ENCODE measurements around the gene ZNHIT3.
A peak's percentile ranks its signal among the peaks of the same experiment; 100 is the strongest.

ZNHIT3 gene

DNA sequence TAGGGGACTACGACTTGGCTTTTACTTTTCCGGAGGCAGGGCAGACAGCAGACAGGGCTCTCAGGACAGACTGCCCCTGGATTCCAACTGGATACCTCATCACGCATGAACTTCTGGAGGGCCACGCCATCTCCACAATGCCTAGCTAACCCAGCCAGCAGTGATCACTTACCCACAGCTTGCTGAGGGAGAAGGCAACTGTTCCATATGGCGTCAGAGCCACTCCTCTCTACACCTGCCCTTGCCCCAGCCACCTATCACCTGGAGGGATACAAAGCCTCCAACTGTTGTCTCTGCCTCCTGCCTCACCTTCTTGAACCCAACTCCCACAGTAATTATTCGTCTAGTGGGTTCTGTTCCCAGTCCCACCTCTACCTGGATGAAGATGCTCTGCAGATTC lies 39.4 kb downstream of the ZNHIT3 start:
- no peak overlapping the region for H3K4me3 ChIP-seq (ENCODE audit: low read depth, low read length)
- DNase-seq (ENCODE audit: low read depth, low spot score): no peak
- in situ Hi-C loops (cut with HindIII; ENCODE audit: low sequenced_read_pairs): no loop called here
- TF ChIP-seq, protein P1, sequence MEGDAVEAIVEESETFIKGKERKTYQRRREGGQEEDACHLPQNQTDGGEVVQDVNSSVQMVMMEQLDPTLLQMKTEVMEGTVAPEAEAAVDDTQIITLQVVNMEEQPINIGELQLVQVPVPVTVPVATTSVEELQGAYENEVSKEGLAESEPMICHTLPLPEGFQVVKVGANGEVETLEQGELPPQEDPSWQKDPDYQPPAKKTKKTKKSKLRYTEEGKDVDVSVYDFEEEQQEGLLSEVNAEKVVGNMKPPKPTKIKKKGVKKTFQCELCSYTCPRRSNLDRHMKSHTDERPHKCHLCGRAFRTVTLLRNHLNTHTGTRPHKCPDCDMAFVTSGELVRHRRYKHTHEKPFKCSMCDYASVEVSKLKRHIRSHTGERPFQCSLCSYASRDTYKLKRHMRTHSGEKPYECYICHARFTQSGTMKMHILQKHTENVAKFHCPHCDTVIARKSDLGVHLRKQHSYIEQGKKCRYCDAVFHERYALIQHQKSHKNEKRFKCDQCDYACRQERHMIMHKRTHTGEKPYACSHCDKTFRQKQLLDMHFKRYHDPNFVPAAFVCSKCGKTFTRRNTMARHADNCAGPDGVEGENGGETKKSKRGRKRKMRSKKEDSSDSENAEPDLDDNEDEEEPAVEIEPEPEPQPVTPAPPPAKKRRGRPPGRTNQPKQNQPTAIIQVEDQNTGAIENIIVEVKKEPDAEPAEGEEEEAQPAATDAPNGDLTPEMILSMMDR (IDR thresholded peaks at IDR 0.05; ENCODE audit: low read depth, low read length): no peak

DNA sequence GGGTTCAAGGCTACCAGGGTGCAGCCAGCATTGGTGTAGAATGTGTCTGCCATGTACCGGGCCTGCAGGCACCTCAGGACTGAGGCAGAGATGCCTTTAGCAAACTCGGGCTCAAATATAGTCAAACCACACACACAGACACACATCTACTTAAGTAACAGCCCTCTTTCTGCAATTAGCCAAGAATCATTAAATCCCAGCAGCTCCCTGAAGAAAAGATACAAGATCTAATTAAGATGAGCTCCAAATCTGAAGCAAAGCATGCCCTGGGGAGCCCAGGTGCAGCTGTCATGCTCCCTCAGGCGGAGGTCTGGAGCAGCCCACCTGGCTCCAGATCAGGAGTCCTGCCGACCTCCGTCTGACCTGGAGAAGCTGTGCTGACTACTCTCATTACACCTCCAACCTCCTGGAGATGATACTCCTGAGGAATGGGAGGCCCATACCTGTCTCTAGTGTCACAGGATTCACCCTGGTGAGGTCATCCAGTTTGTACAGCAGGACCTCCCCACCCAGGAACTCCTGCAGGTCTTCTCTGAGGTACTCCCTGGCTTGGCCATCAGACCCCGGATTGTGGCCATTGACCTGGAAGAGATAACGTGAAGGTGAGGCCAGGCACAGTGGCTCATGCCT lies 41.3 kb downstream of the ZNHIT3 start:
- in situ Hi-C loops (cut with HindIII; ENCODE audit: low sequenced_read_pairs): no loop called here
- H3K4me3 ChIP-seq (ENCODE audit: low read depth, low read length): no peak overlapping the region
- TF ChIP-seq, protein P1 (IDR thresholded peaks at IDR 0.05; ENCODE audit: low read depth, low read length): no peak
- DNase-seq (ENCODE audit: low read depth, low spot score): no peak

DNA sequence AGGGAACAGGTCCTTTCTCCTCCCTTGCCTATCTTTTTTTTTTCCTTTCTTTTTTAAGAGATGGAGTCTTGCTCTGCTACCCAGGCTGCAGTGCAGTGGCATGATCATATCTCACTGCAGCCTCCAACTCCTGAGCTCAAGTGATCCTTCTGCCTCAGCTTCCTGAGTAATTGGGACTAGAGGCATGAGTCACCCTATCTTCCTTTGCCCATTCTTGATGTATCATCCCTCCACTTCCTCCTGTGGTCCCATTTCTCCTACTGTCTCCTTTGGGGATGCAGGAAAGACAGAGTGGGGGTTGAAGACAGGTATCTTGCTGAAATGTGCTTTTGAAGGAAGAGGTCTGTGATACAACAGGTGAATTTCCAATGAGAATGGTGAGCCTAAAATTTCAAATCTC lies 42.6 kb downstream of the ZNHIT3 start:
- in situ Hi-C loops (cut with HindIII; ENCODE audit: low sequenced_read_pairs): no loop called here
- DNase-seq (ENCODE audit: low read depth, low spot score): peak; percentile 22
- H3K4me3 ChIP-seq (ENCODE audit: low read depth, low read length): no peak overlapping the region
- TF ChIP-seq, protein P1 (IDR thresholded peaks at IDR 0.05; ENCODE audit: low read depth, low read length): no peak

DNA sequence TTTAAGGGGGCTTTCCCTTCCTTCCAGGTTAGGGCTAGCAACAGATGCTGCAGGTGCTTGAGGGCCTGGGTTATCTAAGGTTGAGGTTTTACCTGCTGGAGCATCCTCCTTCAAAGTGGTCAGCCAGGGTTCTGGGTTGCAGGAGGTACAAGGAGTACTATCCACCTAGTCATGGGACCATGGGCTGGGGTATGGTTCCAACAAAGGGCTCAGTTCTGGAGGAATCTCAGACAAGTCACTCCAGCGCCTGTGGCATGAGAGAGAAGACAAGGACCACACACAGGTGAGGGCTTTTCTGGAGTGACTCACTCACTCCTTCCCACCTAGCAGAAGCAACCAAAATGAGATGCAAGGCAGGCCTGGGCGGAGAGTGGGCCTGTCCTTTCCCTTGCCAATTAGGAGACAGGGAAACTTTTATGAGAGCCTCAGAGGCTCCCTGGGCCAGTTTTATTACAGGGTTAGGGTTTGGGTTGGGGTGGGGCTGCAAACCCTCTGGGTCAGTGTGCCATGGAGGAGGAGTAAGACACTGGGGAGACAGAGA lies 46.0 kb downstream of the ZNHIT3 start:
- no peak overlapping the region for H3K4me3 ChIP-seq (ENCODE audit: low read depth, low read length)
- DNase-seq (ENCODE audit: low read depth, low spot score): no peak
- TF ChIP-seq, protein P1 (IDR thresholded peaks at IDR 0.05; ENCODE audit: low read depth, low read length): no peak
- in situ Hi-C loops (cut with HindIII; ENCODE audit: low sequenced_read_pairs): no loop called here

DNA sequence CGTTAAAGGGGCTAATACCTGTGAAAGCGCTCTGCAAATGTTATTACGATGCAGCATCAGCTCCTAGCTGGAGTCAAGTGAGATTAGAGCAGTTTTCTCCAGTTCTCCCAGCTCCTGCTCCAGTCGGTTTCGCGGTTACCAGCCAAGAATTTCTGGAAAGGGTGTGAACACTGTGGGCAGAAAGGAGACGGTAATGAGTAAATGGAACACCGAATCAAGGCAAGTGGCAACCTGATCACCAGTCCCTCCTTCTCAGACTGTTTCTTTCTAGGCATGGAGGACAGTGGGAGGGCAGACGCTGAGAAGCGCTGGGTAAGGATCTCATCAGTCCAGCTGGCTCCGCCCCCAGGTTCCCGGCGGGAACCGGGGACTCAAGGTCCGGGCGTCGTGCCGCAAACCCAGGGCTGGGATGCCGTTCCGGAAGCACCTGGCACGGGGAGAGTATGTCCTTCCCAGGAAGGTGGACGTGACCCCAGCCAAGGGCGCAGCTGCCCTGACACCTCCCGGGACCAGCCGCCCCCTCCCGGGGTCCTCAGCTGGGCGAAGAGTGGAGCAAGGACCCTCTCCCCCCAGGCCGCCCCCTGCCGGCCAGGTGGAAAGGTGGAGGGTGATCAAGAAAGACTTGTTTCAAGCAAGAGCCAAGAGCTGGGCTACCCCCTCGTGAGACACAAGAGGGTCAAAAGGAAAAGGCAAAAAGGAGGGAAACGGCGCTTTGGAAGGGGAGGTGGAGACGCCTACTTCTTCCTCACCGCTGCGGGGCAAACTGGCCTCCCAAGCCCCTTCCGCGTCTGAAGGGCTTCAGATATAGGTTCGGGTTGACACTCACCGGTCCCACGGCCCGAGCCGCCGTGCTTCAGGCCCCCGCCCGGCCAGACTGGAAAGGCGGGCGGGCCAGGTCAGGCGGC lies 47.7 kb downstream of the ZNHIT3 start:
- in situ Hi-C loops (cut with HindIII; ENCODE audit: low sequenced_read_pairs): no loop called here
- TF ChIP-seq, protein P1 (IDR thresholded peaks at IDR 0.05; ENCODE audit: low read depth, low read length): peak; percentile 68
- peak overlapping the region; percentile 89 for H3K4me3 ChIP-seq (ENCODE audit: low read depth, low read length)
- DNase-seq (ENCODE audit: low read depth, low spot score): peak; percentile 50

DNA sequence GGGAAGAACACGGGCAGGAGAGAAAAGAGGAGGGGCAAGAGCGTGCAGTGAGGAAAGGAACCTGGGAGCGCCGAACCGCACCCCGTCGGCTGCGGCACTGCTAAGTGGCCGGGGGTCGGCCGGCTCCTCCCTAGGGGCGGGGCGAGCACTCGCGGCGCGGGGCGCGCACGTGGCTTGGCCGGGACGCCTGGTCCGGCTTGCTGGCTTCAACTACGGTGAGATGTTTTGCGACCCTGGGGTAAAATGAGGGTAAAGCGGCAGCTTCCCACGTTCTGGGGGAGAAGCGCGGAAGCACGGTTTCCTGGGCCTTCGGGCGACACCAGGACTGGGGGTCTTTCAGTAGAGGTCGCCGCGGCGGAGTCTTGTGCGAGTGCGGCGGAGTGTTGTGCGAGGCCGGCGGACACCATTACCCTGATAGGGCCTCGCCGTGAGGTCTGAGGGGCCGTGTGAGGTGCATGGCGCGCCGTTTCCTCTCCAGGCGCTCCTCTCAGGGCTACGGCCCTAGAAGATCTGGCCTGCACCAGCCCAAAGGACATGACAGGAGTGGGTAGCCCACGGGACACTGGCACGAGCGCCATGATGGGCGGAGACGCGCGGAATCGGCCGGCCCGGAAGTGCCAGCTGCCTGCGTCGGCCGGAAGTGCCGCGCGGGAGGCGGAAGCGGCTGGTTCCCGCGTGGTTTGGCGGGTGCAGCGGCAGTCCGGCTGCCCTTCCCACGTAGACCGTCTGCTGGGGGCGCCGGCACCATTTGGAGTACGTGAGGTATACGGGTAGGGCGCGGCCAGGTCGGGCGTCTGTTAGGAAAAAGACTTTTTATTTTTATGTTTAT lies 48.6 kb downstream of the ZNHIT3 start, which contains the start of the genes MYO19 and PIGW:
MYO19 (minus strand) TSS at position 29 of the 829 bp plus-strand sequence. CDS start 2,330 bp downstream, outside the sequence.
PIGW (plus strand) TSS at position 148 of the 829 bp plus-strand sequence. CDS start 2,115 bp downstream, outside the sequence.
- TF ChIP-seq, protein P1 (IDR thresholded peaks at IDR 0.05; ENCODE audit: low read depth, low read length): no peak
- in situ Hi-C loops (cut with HindIII; ENCODE audit: low sequenced_read_pairs): no loop called here
- DNase-seq (ENCODE audit: low read depth, low spot score): peak; percentile 92
- peak within 1 kb of the TSS; percentile 89 for H3K4me3 ChIP-seq (ENCODE audit: low read depth, low read length)
